ENCODE results near the gene ZIC5.
"Not testable (repeated sequence)": the region's sequence is repeated elsewhere in the genome, so short reads cannot be mapped to it uniquely, and the experiment has no call there.

ZIC5 gene

GRCh38 chr13:99949679-99950413, 21.7 kb downstream of the ZIC5 start:
- Histone ChIP-seq H3K27ac (ENCODE audit: low read depth, low read length) (no peak overlapping the region), H2AFZ (ENCODE audit: low read depth, low read length, severe bottlenecking) (no peak overlapping the region), H3K4me2 (ENCODE audit: low read depth, low read length, poor library complexity, severe bottlenecking) (no peak overlapping the region), H3K9ac (ENCODE audit: low read length) (no peak overlapping the region), H3F3A (ENCODE audit: insufficient read depth) (no peaks in the 10 kb centered on the region), H3K9me3 (ENCODE audit: insufficient read depth, low read length) (no peaks in the 10 kb centered on the region), H4K20me1 (ENCODE audit: low read depth, low read length) (no peaks in the 10 kb centered on the region), H3K9me2 (replicated peaks; ENCODE audit: insufficient read depth, low read length) (no peaks in the 10 kb centered on the region), H3K4me3 (ENCODE audit: insufficient read depth, low read length, poor library complexity, severe bottlenecking) (no peak overlapping the region), H3K36me3 (ENCODE audit: low read length) (no peaks in the 10 kb centered on the region), H3K27me3 (ENCODE audit: low read length) (no peaks in the 10 kb centered on the region), H3K79me2 (ENCODE audit: insufficient read depth, low read length) (no peaks in the 10 kb centered on the region)
- TF ChIP-seq EZH2phosphoT487 (conservative IDR thresholded peaks at IDR 0.05; ENCODE audit: low read length), result no peak
- TF ChIP-seq CTCF (IDR thresholded peaks at IDR 0.05; ENCODE audit: insufficient read depth, low read length, poor library complexity, severe bottlenecking), result no peak

GRCh38 chr13:99948907-99949678, 22.5 kb downstream of the ZIC5 start:
- Histone ChIP-seq H3K9me2 (replicated peaks; ENCODE audit: insufficient read depth, low read length) (no peaks in the 10 kb centered on the region), H3K27me3 (ENCODE audit: low read length) (no peaks in the 10 kb centered on the region), H3K9ac (ENCODE audit: low read length) (no peak overlapping the region), H3K4me3 (ENCODE audit: insufficient read depth, low read length, poor library complexity, severe bottlenecking) (no peak overlapping the region), H2AFZ (ENCODE audit: low read depth, low read length, severe bottlenecking) (no peak overlapping the region), H3K36me3 (ENCODE audit: low read length) (no peaks in the 10 kb centered on the region), H3F3A (ENCODE audit: insufficient read depth) (no peaks in the 10 kb centered on the region), H3K27ac (ENCODE audit: low read depth, low read length) (no peak overlapping the region), H3K9me3 (ENCODE audit: insufficient read depth, low read length) (no peaks in the 10 kb centered on the region), H4K20me1 (ENCODE audit: low read depth, low read length) (no peaks in the 10 kb centered on the region), H3K79me2 (ENCODE audit: insufficient read depth, low read length) (no peaks in the 10 kb centered on the region), H3K4me2 (ENCODE audit: low read depth, low read length, poor library complexity, severe bottlenecking) (no peak overlapping the region)
- TF ChIP-seq CTCF (IDR thresholded peaks at IDR 0.05; ENCODE audit: insufficient read depth, low read length, poor library complexity, severe bottlenecking), result no peak
- no peak for TF ChIP-seq EZH2phosphoT487 (conservative IDR thresholded peaks at IDR 0.05; ENCODE audit: low read length)

GRCh38 chr13:99948411-99948810, 23.2 kb downstream of the ZIC5 start:
- no peak for TF ChIP-seq EZH2phosphoT487 (conservative IDR thresholded peaks at IDR 0.05; ENCODE audit: low read length)
- Histone ChIP-seq H3K9me2 (replicated peaks; ENCODE audit: insufficient read depth, low read length) (no peaks in the 10 kb centered on the region), H2AFZ (ENCODE audit: low read depth, low read length, severe bottlenecking) (no peak overlapping the region), H3K4me2 (ENCODE audit: low read depth, low read length, poor library complexity, severe bottlenecking) (no peak overlapping the region), H3K9ac (ENCODE audit: low read length) (no peak overlapping the region), H3K27me3 (ENCODE audit: low read length) (no peaks in the 10 kb centered on the region), H3F3A (ENCODE audit: insufficient read depth) (no peaks in the 10 kb centered on the region), H3K4me3 (ENCODE audit: insufficient read depth, low read length, poor library complexity, severe bottlenecking) (no peak overlapping the region), H3K36me3 (ENCODE audit: low read length) (no peaks in the 10 kb centered on the region), H3K27ac (ENCODE audit: low read depth, low read length) (no peak overlapping the region), H3K9me3 (ENCODE audit: insufficient read depth, low read length) (no peaks in the 10 kb centered on the region), H4K20me1 (ENCODE audit: low read depth, low read length) (no peaks in the 10 kb centered on the region), H3K79me2 (ENCODE audit: insufficient read depth, low read length) (no peaks in the 10 kb centered on the region)

- no peak overlapping the region for H3K4me2 ChIP-seq (ENCODE audit: low read depth, low read length, poor library complexity, severe bottlenecking)
- H3K9me3 ChIP-seq (ENCODE audit: insufficient read depth, low read length), result no peaks in the 10 kb centered on the region
- no peaks in the 10 kb centered on the region for H4K20me1 ChIP-seq (ENCODE audit: low read depth, low read length)
- H3K4me3 ChIP-seq (ENCODE audit: insufficient read depth, low read length, poor library complexity, severe bottlenecking), result no peak overlapping the region
- TF ChIP-seq CTCF (IDR thresholded peaks at IDR 0.05; ENCODE audit: insufficient read depth, low read length, poor library complexity, severe bottlenecking), result no peak
- no peak overlapping the region for H2AFZ ChIP-seq (ENCODE audit: low read depth, low read length, severe bottlenecking)
- H3K27me3 ChIP-seq (ENCODE audit: low read length), result no peaks in the 10 kb centered on the region
- H3K9me2 ChIP-seq (replicated peaks; ENCODE audit: insufficient read depth, low read length), result no peaks in the 10 kb centered on the region
- no peaks in the 10 kb centered on the region for H3F3A ChIP-seq (ENCODE audit: insufficient read depth)
- H3K79me2 ChIP-seq (ENCODE audit: insufficient read depth, low read length), result no peaks in the 10 kb centered on the region
- H3K9ac ChIP-seq (ENCODE audit: low read length), result no peak overlapping the region
- no peaks in the 10 kb centered on the region for H3K36me3 ChIP-seq (ENCODE audit: low read length)
- H3K27ac ChIP-seq (ENCODE audit: low read depth, low read length), result no peak overlapping the region
Observed at GRCh38 chr13:99947666-99948065, 23.9 kb downstream of the ZIC5 start.

- H3F3A ChIP-seq (ENCODE audit: insufficient read depth); H2AFZ ChIP-seq (ENCODE audit: low read depth, low read length, severe bottlenecking); H3K4me3 ChIP-seq (ENCODE audit: insufficient read depth, low read length, poor library complexity, severe bottlenecking); H3K27ac ChIP-seq (ENCODE audit: low read depth, low read length); H3K9me3 ChIP-seq (ENCODE audit: insufficient read depth, low read length); H3K27me3 ChIP-seq (ENCODE audit: low read length); H3K4me2 ChIP-seq (ENCODE audit: low read depth, low read length, poor library complexity, severe bottlenecking); H3K9me2 ChIP-seq (replicated peaks; ENCODE audit: insufficient read depth, low read length); H4K20me1 ChIP-seq (ENCODE audit: low read depth, low read length); H3K9ac ChIP-seq (ENCODE audit: low read length); H3K36me3 ChIP-seq (ENCODE audit: low read length); H3K79me2 ChIP-seq (ENCODE audit: insufficient read depth, low read length): not testable (repeated sequence)
Observed at GRCh38 chr13:99945515-99945914, 26.1 kb downstream of the ZIC5 start.
